ENCODE data around the gene SETD2. TPM values are rescaled to one million over a fixed set of nuclear protein-coding genes. Genes with fewer than 3 reads are reported as not detected.

SETD2 gene
- total RNA-seq, 1 experiment from 2014 or later = 28.8 TPM

- no TSS peak for BruUV-seq (replicated peaks)
- H3K4me3 ChIP-seq (ENCODE audit: low read depth, low read length, poor library complexity, severe bottlenecking) = no peak overlapping the region
- DNase-seq (ENCODE audit: low spot score) = no peak
- ChIA-PET CTCF (no interaction called here), POLR2A (ENCODE audit: low non-redundant PET) (no interaction called here)
- TF ChIP-seq, protein P1, sequence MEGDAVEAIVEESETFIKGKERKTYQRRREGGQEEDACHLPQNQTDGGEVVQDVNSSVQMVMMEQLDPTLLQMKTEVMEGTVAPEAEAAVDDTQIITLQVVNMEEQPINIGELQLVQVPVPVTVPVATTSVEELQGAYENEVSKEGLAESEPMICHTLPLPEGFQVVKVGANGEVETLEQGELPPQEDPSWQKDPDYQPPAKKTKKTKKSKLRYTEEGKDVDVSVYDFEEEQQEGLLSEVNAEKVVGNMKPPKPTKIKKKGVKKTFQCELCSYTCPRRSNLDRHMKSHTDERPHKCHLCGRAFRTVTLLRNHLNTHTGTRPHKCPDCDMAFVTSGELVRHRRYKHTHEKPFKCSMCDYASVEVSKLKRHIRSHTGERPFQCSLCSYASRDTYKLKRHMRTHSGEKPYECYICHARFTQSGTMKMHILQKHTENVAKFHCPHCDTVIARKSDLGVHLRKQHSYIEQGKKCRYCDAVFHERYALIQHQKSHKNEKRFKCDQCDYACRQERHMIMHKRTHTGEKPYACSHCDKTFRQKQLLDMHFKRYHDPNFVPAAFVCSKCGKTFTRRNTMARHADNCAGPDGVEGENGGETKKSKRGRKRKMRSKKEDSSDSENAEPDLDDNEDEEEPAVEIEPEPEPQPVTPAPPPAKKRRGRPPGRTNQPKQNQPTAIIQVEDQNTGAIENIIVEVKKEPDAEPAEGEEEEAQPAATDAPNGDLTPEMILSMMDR (conservative IDR thresholded peaks at IDR 0.05; ENCODE audit: low read depth, low read length) = no peak
- no peak for TF ChIP-seq EZH2 (IDR thresholded peaks at IDR 0.05; ENCODE audit: borderline replicate concordance, low read depth, low read length, poor library complexity, severe bottlenecking)
- H3K36me3 ChIP-seq (ENCODE audit: insufficient read depth, low read length, poor library complexity, severe bottlenecking) = no peaks in the 10 kb centered on the region
- intact Hi-C loops (cut with micrococcal nuclease; ENCODE audit: unreplicated experiment) = no loop called here
- no peak overlapping the region for H3K27ac ChIP-seq (ENCODE audit: low read depth, low read length, poor library complexity, severe bottlenecking)
- no peaks in the 10 kb centered on the region for H3K4me1 ChIP-seq (ENCODE audit: insufficient read depth, low read length, poor library complexity, severe bottlenecking)
- H3K27me3 ChIP-seq (replicated peaks; ENCODE audit: insufficient read depth, low read depth, low read length, poor library complexity) = no peaks in the 10 kb centered on the region
- no peaks in the 10 kb centered on the region for H3K9me3 ChIP-seq (ENCODE audit: low read depth, low read length, poor library complexity, severe bottlenecking)
Measured at GRCh38 chr3:47004369-47005211, 159.3 kb downstream of the SETD2 start.

DNA sequence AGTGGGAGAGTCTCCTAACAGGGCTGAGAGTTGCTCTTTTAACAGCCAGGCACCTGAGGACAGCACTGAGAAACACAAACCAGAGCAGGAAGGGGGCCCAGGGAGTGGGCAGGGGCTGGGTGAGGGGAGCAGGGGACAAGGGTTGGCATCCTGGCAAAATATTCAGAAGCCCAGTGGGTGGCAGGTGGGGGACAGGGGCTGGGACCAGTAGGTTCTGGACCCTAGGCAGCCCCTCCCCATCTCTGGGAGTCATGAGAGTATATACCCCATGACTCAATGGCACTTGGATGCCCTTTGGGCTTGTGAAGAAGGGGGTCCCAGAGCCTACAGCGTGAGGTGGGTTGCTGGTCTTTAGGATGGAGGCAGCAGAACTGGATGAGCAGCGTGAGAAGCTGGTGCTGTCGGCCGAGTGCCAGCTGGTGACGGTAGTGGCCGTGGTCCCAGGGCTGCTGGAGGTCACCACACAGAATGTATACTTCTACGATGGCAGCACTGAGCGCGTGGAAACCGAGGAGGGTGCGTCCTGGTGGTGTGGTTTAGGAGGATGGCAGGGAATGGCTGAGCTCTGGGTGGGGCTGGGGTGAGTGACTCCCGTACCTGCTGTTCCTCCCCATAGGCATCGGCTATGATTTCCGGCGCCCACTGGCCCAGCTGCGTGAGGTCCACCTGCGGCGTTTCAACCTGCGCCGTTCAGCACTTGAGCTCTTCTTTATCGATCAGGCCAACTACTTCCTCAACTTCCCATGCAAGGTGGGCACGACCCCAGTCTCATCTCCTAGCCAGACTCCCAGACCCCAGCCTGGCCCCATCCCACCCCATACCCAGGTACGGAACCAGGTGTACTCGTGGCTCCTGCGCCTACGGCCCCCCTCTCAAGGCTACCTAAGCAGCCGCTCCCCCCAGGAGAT is 160.2 kb downstream of the SETD2 start:
- Histone ChIP-seq H3K4me3 (ENCODE audit: low read depth, low read length, poor library complexity, severe bottlenecking) (no peak overlapping the region), H3K9me3 (ENCODE audit: low read depth, low read length, poor library complexity, severe bottlenecking) (no peaks in the 10 kb centered on the region), H3K4me1 (ENCODE audit: insufficient read depth, low read length, poor library complexity, severe bottlenecking) (no peaks in the 10 kb centered on the region), H3K27ac (ENCODE audit: low read depth, low read length, poor library complexity, severe bottlenecking) (no peak overlapping the region), H3K27me3 (replicated peaks; ENCODE audit: insufficient read depth, low read depth, low read length, poor library complexity) (no peaks in the 10 kb centered on the region), H3K36me3 (ENCODE audit: insufficient read depth, low read length, poor library complexity, severe bottlenecking) (no peaks in the 10 kb centered on the region)
- intact Hi-C loops (cut with micrococcal nuclease; ENCODE audit: unreplicated experiment) = no loop called here
- CTCF ChIA-PET = no interaction called here
- DNase-seq (ENCODE audit: low spot score) = no peak
- BruUV-seq (replicated peaks) = no TSS peak
- POLR2A ChIA-PET (ENCODE audit: low non-redundant PET) = no interaction called here
- TF ChIP-seq, protein P1 (conservative IDR thresholded peaks at IDR 0.05; ENCODE audit: low read depth, low read length) = no peak
- no peak for TF ChIP-seq EZH2 (IDR thresholded peaks at IDR 0.05; ENCODE audit: borderline replicate concordance, low read depth, low read length, poor library complexity, severe bottlenecking)

DNA sequence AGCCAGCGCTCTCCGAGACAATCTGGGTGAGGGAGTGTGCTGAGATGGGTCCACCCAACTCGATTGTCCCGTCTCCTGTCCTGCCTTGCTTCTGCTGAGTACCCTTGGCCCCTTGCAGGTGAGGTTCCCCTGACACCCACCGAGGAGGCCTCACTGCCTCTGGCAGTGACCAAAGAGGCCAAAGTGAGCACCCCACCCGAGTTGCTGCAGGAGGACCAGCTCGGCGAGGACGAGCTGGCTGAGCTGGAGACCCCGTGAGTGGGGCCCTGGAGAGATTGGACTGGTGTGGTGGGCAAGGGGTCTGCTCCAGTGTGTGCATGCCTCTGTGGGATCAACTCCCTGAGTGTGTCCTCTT is 160.9 kb downstream of the SETD2 start:
- no peak for DNase-seq (ENCODE audit: low spot score)
- H3K36me3 ChIP-seq (ENCODE audit: insufficient read depth, low read length, poor library complexity, severe bottlenecking) = no peaks in the 10 kb centered on the region

More for the DNA sequence above, 160.9 kb downstream of the SETD2 start:
- ChIA-PET POLR2A (ENCODE audit: low non-redundant PET) (no interaction called here), CTCF (no interaction called here)
- TF ChIP-seq, protein P1 (conservative IDR thresholded peaks at IDR 0.05; ENCODE audit: low read depth, low read length) = no peak
- no peak for TF ChIP-seq EZH2 (IDR thresholded peaks at IDR 0.05; ENCODE audit: borderline replicate concordance, low read depth, low read length, poor library complexity, severe bottlenecking)
- Histone ChIP-seq H3K27me3 (replicated peaks; ENCODE audit: insufficient read depth, low read depth, low read length, poor library complexity) (no peaks in the 10 kb centered on the region), H3K9me3 (ENCODE audit: low read depth, low read length, poor library complexity, severe bottlenecking) (no peaks in the 10 kb centered on the region), H3K4me1 (ENCODE audit: insufficient read depth, low read length, poor library complexity, severe bottlenecking) (no peaks in the 10 kb centered on the region), H3K4me3 (ENCODE audit: low read depth, low read length, poor library complexity, severe bottlenecking) (no peak overlapping the region), H3K27ac (ENCODE audit: low read depth, low read length, poor library complexity, severe bottlenecking) (no peak overlapping the region)
- intact Hi-C loops (cut with micrococcal nuclease; ENCODE audit: unreplicated experiment) = no loop called here
- BruUV-seq (replicated peaks) = no TSS peak

Measured in A673 (cell line).